Ovary (tissue), 9 donors: ENCODE data around the gene ZNF43. TPM values are rescaled to one million over a fixed set of nuclear protein-coding genes. Genes with fewer than 3 reads are reported as not detected.

Experiments
- DNase-seq, 5 donors: peaks; one replicate each; pipeline ENCODE4 v3.0.0-alpha.2; 2019 to 2020
- H3K27ac ChIP-seq, 2 donors: fragments of 200-600 bp; one replicate each; pipeline versions ENCODE4 v1.5.1 to v1.8.0; 2019 to 2022
- H3K27me3 ChIP-seq: fragments of 200-600 bp; one replicate; pipeline ENCODE4 v1.8.0; 2022
- H3K36me3 ChIP-seq: fragments of 200-600 bp; sonication (generic); one replicate; pipeline ENCODE4 v1.5.1; 2019
- H3K4me1 ChIP-seq: one replicate; pipeline ENCODE4 v1.8.1; 2013; ENCODE audit warnings: mild to moderate bottlenecking, moderate library complexity; ENCODE audit not compliant: insufficient read depth
- H3K4me3 ChIP-seq: fragments of 200-600 bp; sonication (generic); one replicate; pipeline ENCODE4 v1.5.1; 2017
- H3K9me3 ChIP-seq, 2 donors: fragments of 200-600 bp in 1 of 2; sonication (generic) in 1 of 2; one replicate each; pipeline versions ENCODE4 v1.5.1 to v1.8.1; 2013 to 2019; ENCODE audit warnings: mild to moderate bottlenecking in 1 of 2, moderate library complexity in 1 of 2
- CTCF ChIP-seq, 3 donors: fragments of 450-650 bp in 2 of 3; fragments of 200-600 bp in 1 of 3; IDR thresholded peaks; one replicate each; pipeline versions ENCODE4 v1.5.1 to v1.8.0; 2016 to 2022; ENCODE audit warnings: antibody characterized with exemption in 3 of 3, mild to moderate bottlenecking in 1 of 3
- EP300 ChIP-seq: sonication (generic); formaldehyde crosslinking; IDR thresholded peaks from one replicate; pipeline ENCODE4 v1.6.1; 2017; ENCODE audit warnings: antibody characterized with exemption
- POLR2A ChIP-seq: fragments of 450-650 bp; IDR thresholded peaks from one replicate; pipeline ENCODE4 v1.6.1; 2017; ENCODE audit warnings: antibody characterized with exemption, mild to moderate bottlenecking, moderate library complexity
- WGBS, 3 donors: extraction: QIAGEN DNeasy Blood & Tissue Kit in 1 of 3; methylation state at CpG; one replicate each; pipeline versions ENCODE4 v1.1.5 to v1.1.7; 2013 to 2017; 5-methylcytosine and 5-hydroxymethylcytosine counted together
- intact Hi-C, 4 donors: fragments of 100-400 bp; cut with DNase I; formaldehyde crosslinking; loops; one replicate each; pipeline versions ENCODE4 v1.11.0 to v1.15.1; 2022 to 2023
- polyA plus RNA-seq, 2 donors: library from polyadenylated mRNA; stranded (reverse); fragments of 200-250 nt in 1 of 2; fragments of 350-450 nt in 1 of 2; fragmentation: Illumina TruSeq in 1 of 2; extraction: RNeasy Lipid Tissue Mini Kit (QIAGEN cat#74804) in 1 of 2; gene quantifications; one replicate each; pipeline ENCODE4 v1.2.3, GENCODE V29; 2013 to 2014
- total RNA-seq, 7 donors: library from RNA; depleted of rRNA in 2 of 7; stranded (reverse); fragments of >200 nt in 2 of 7; fragmentation: NEBNext Ultra II Directional in 3 of 7; extraction: Animal tissue kit (Norgen Biotek cat#: 25700) in 3 of 7; gene quantifications; one replicate each; pipeline versions ENCODE4 v1.1.0 to v1.2.4, GENCODE V29; 2016 to 2023
- donor health status: DM: no; HTN: no; CAD: no; lungs with moderate emphysema.
- donor health status: DM: no; HTN: no; CAD: no.
- donor health status: Bipolar disorder and iron deficiency.
- donor health status: DM: yes; HTN: yes; CAD: no.
- donor health status: DM: no; HTN: no; CAD: no.
- donor health status: DM: yes; HTN: yes; CAD: no.

Gene ZNF43
- total and polyA plus RNA-seq, 9 donors: 10.8 to 31.2 (median 22.7) TPM

GRCh38 chr19:21841081-21841480 is 5.1 kb upstream of the ZNF43 start:
- Histone ChIP-seq H3K27ac (no peak overlapping the region), H3K36me3 (no peaks in the 10 kb centered on the region), H3K27me3 (no peaks in the 10 kb centered on the region), H3K4me1 (no peaks in the 10 kb centered on the region), H3K9me3 (no peaks in the 10 kb centered on the region), H3K4me3 (no peak overlapping the region)
- TF ChIP-seq EP300 (no peak), POLR2A (no peak), CTCF (IDR thresholded peaks at IDR 0.05) (no peak)
- WGBS, 3 donors: 95 to 97% (median 96%) methylated on average over 5 of the region's 5 CpGs
- intact Hi-C loops: no loop called here
- DNase-seq: no peak

GRCh38 chr19:21839976-21840375 is 4.0 kb upstream of the ZNF43 start:
- Histone ChIP-seq H3K36me3 (no peaks in the 10 kb centered on the region), H3K4me3 (no peak overlapping the region), H3K27ac (no peak overlapping the region), H3K9me3 (no peaks in the 10 kb centered on the region), H3K4me1 (peaks cover under 1% of the 10 kb centered on the region), H3K27me3 (no peaks in the 10 kb centered on the region)
- intact Hi-C loops: no loop called here
- whole genome bisulfite sequencing, 3 donors: 88 to 98% (median 94%) methylated on average over 1 of the region's 1 CpG
- no peak for DNase-seq
- no peak for TF ChIP-seq POLR2A
- TF ChIP-seq CTCF (IDR thresholded peaks at IDR 0.05): no peak
- TF ChIP-seq EP300: no peak

GRCh38 chr19:21838646-21839045 is 2.7 kb upstream of the ZNF43 start:
- TF ChIP-seq CTCF (IDR thresholded peaks at IDR 0.05): no peak
- no peak for TF ChIP-seq EP300
- no peak for TF ChIP-seq POLR2A
- WGBS, 3 donors: 81 to 88% (median 83%) methylated on average over 4 of the region's 4 CpGs
- H3K4me3 ChIP-seq: no peak overlapping the region
- peaks cover 2% of the 10 kb centered on the region for H3K4me1 ChIP-seq
- no peak overlapping the region for H3K27ac ChIP-seq
- no peaks in the 10 kb centered on the region for H3K9me3 ChIP-seq
- no peaks in the 10 kb centered on the region for H3K27me3 ChIP-seq
- DNase-seq: no peak
- intact Hi-C loops: no loop called here
- no peaks in the 10 kb centered on the region for H3K36me3 ChIP-seq

- WGBS, 3 donors: 5 to 13% (median 6%) methylated on average over 18 to 23 of the region's 23 CpGs
- DNase-seq: no peak
- peaks cover 2% of the 10 kb centered on the region for H3K4me1 ChIP-seq
- intact Hi-C loops: no loop called here
- no peaks in the 10 kb centered on the region for H3K36me3 ChIP-seq
- H3K4me3 ChIP-seq: peak overlapping the region; percentile 65
- H3K27me3 ChIP-seq: no peaks in the 10 kb centered on the region
- H3K9me3 ChIP-seq: no peaks in the 10 kb centered on the region
- peak overlapping the region; percentile 73 to 88 for H3K27ac ChIP-seq
- no peak for TF ChIP-seq CTCF (IDR thresholded peaks at IDR 0.05)
- TF ChIP-seq EP300: no peak
- TF ChIP-seq POLR2A: no peak
Measured at GRCh38 chr19:21835429-21835809, 563 bp downstream of the ZNF43 start.

GRCh38 chr19:21833733-21834132 is 2.2 kb downstream of the ZNF43 start:
- TF ChIP-seq CTCF (IDR thresholded peaks at IDR 0.05): no peak
- no peak for TF ChIP-seq EP300
- no peak for TF ChIP-seq POLR2A

More at GRCh38 chr19:21833733-21834132, 2.2 kb downstream of the ZNF43 start:
- Histone ChIP-seq H3K27me3 (no peaks in the 10 kb centered on the region), H3K36me3 (no peaks in the 10 kb centered on the region), H3K9me3 (no peaks in the 10 kb centered on the region), H3K4me3 (no peak overlapping the region), H3K27ac (no peak overlapping the region), H3K4me1 (peaks cover 2% of the 10 kb centered on the region)
- no peak for DNase-seq
- WGBS, 3 donors: 97% methylated on average over 10 of the region's 10 CpGs
- intact Hi-C loops: no loop called here
